Memory B cell (primary cell): ENCODE data around the gene GSTP1.

Experiments
- ATAC-seq: fragments of 150-1000 bp; cut with Tn5 transposase; 2 replicates; pipeline ENCODE4 v1.10.0; 2021; ENCODE audit warnings: low read depth, mild to moderate bottlenecking, moderate library complexity
- DNase-seq, 2 donors: peaks; one replicate each; pipeline ENCODE4 v3.0.0; 2022; ENCODE audit warnings: low spot score in 2 of 2
- H3K27ac Mint-ChIP-seq: one replicate; pipeline ENCODE4 v1.8.0; 2022; ENCODE audit warnings: mild to moderate bottlenecking, moderate library complexity, mixed read lengths
- H3K27me3 Mint-ChIP-seq: one replicate; pipeline ENCODE4 v1.8.0; 2022; ENCODE audit warnings: mixed read lengths
- H3K36me3 Mint-ChIP-seq: one replicate; pipeline ENCODE4 v1.8.0; 2022; ENCODE audit warnings: mild to moderate bottlenecking, mixed read lengths
- H3K4me1 Mint-ChIP-seq: one replicate; pipeline ENCODE4 v1.8.0; 2022; ENCODE audit warnings: mixed read lengths
- H3K4me3 Mint-ChIP-seq: one replicate; pipeline ENCODE4 v1.8.0; 2022; ENCODE audit warnings: mild to moderate bottlenecking, moderate library complexity, mixed read lengths
- H3K9me3 Mint-ChIP-seq: one replicate; pipeline ENCODE4 v1.8.0; 2022; ENCODE audit warnings: mixed read lengths

GSTP1 gene

GRCh38 chr11:67630228-67630942 is 46.8 kb downstream of the GSTP1 start:
- H3K36me3 Mint-ChIP-seq = no peaks in the 10 kb centered on the region
- H3K27ac Mint-ChIP-seq = peak overlapping the region; percentile 62
- H3K4me3 Mint-ChIP-seq = peak overlapping the region; percentile 81
- DNase-seq (peak; percentile 89 to 90), ATAC-seq (peak; percentile 61)
- H3K4me1 Mint-ChIP-seq = peaks cover 11% of the 10 kb centered on the region
- no peaks in the 10 kb centered on the region for H3K27me3 Mint-ChIP-seq
- H3K9me3 Mint-ChIP-seq = no peaks in the 10 kb centered on the region

- DNase-seq (no peak), ATAC-seq (no peak)
- H3K4me3 Mint-ChIP-seq = peak overlapping the region; percentile 81
- H3K36me3 Mint-ChIP-seq = no peaks in the 10 kb centered on the region
- peaks cover 11% of the 10 kb centered on the region for H3K4me1 Mint-ChIP-seq
- H3K27me3 Mint-ChIP-seq = no peaks in the 10 kb centered on the region
- H3K9me3 Mint-ChIP-seq = no peaks in the 10 kb centered on the region
- peak overlapping the region; percentile 62 for H3K27ac Mint-ChIP-seq
Observed at GRCh38 chr11:67630943-67631331, 47.3 kb downstream of the GSTP1 start.

- Mint-ChIP-seq H3K27me3 (no peaks in the 10 kb centered on the region), H3K4me1 (peaks cover 11% of the 10 kb centered on the region), H3K36me3 (no peaks in the 10 kb centered on the region), H3K27ac (no peak overlapping the region), H3K4me3 (no peak overlapping the region), H3K9me3 (no peaks in the 10 kb centered on the region)
- DNase-seq (no peak), ATAC-seq (no peak)
Observed at GRCh38 chr11:67631411-67631810, 47.8 kb downstream of the GSTP1 start.

- no peak overlapping the region for H3K27ac Mint-ChIP-seq
- H3K36me3 Mint-ChIP-seq = no peaks in the 10 kb centered on the region
- no peaks in the 10 kb centered on the region for H3K27me3 Mint-ChIP-seq
- DNase-seq (no peak), ATAC-seq (no peak)
- no peaks in the 10 kb centered on the region for H3K9me3 Mint-ChIP-seq
- H3K4me3 Mint-ChIP-seq = peak overlapping the region; percentile 6
- H3K4me1 Mint-ChIP-seq = peaks cover 11% of the 10 kb centered on the region
Observed at GRCh38 chr11:67631853-67632174, 48.2 kb downstream of the GSTP1 start.

- H3K27me3 Mint-ChIP-seq = no peaks in the 10 kb centered on the region
- no peak overlapping the region for H3K27ac Mint-ChIP-seq
- no peaks in the 10 kb centered on the region for H3K36me3 Mint-ChIP-seq
- H3K4me1 Mint-ChIP-seq = peaks cover 17% of the 10 kb centered on the region
- DNase-seq = no peak
- H3K4me3 Mint-ChIP-seq = peak overlapping the region; percentile 6
- H3K9me3 Mint-ChIP-seq = no peaks in the 10 kb centered on the region
- ATAC-seq = no peak
Observed at GRCh38 chr11:67632175-67632981, 48.8 kb downstream of the GSTP1 start.

- no peak overlapping the region for H3K4me3 Mint-ChIP-seq
- H3K27me3 Mint-ChIP-seq = no peaks in the 10 kb centered on the region
- H3K36me3 Mint-ChIP-seq = no peaks in the 10 kb centered on the region
- ATAC-seq (no peak), DNase-seq (no peak)
- no peaks in the 10 kb centered on the region for H3K9me3 Mint-ChIP-seq
- H3K27ac Mint-ChIP-seq = no peak overlapping the region
- H3K4me1 Mint-ChIP-seq = peaks cover 18% of the 10 kb centered on the region
Observed at GRCh38 chr11:67632982-67633755, 49.6 kb downstream of the GSTP1 start.

- Mint-ChIP-seq H3K36me3 (no peaks in the 10 kb centered on the region), H3K4me1 (peaks cover 16% of the 10 kb centered on the region), H3K9me3 (no peaks in the 10 kb centered on the region), H3K27ac (no peak overlapping the region), H3K4me3 (no peak overlapping the region), H3K27me3 (no peaks in the 10 kb centered on the region)
- no peak for DNase-seq
- no peak for ATAC-seq
Observed at GRCh38 chr11:67633758-67634365, 50.2 kb downstream of the GSTP1 start.

GRCh38 chr11:67634366-67635230 is 51.0 kb downstream of the GSTP1 start:
- no peaks in the 10 kb centered on the region for H3K36me3 Mint-ChIP-seq
- no peaks in the 10 kb centered on the region for H3K27me3 Mint-ChIP-seq
- ATAC-seq = no peak

GRCh38 chr11:67635231-67635521 is 51.6 kb downstream of the GSTP1 start:
- Mint-ChIP-seq H3K27me3 (no peaks in the 10 kb centered on the region), H3K9me3 (no peaks in the 10 kb centered on the region), H3K36me3 (no peaks in the 10 kb centered on the region), H3K4me1 (peaks cover 15% of the 10 kb centered on the region), H3K27ac (no peak overlapping the region), H3K4me3 (no peak overlapping the region)
- DNase-seq (no peak), ATAC-seq (no peak)

More at GRCh38 chr11:67634366-67635230, 51.0 kb downstream of the GSTP1 start:
- H3K4me1 Mint-ChIP-seq = peaks cover 13% of the 10 kb centered on the region
- DNase-seq = no peak
- no peaks in the 10 kb centered on the region for H3K9me3 Mint-ChIP-seq
- H3K4me3 Mint-ChIP-seq = no peak overlapping the region
- no peak overlapping the region for H3K27ac Mint-ChIP-seq
